H1 (cell line): Measurements from ENCODE around the gene SUGP1. TPM values are rescaled to one million over a fixed set of nuclear protein-coding genes. Genes with fewer than 3 reads are reported as not detected.

Source experiments
- CBX5 ChIP-seq: fragments of 300-800, 300-1000 bp; sonication (generic); IDR thresholded peaks from 2 replicates; pipeline ENCODE4 v1.7.1; 2016; ENCODE audit warnings: antibody characterized with exemption, low read length, low read depth
- polyA plus RNA-seq, 7 experiments: library from polyadenylated mRNA; depleted of rRNA in 3 of 7; stranded (reverse) in 5 of 7; unstranded in 2 of 7; fragments of >200 nt in 5 of 7; fragments of 200-250 nt in 2 of 7; gene quantifications; 1 replicate in 5 of 7; 2 replicates in 1 of 7; 4 replicates in 1 of 7; pipeline versions ENCODE4 v1.2.1 to v1.2.3, GENCODE V29; 2011 to 2013; ENCODE audit warnings: missing spikeins in 2 of 7, mixed read lengths in 2 of 7
- total RNA-seq: library from RNA; stranded (reverse); fragmentation: NEBNext Ultra II Directional; extraction: Animal tissue kit (Norgen Biotek cat#: 25700); gene quantifications from 2 replicates; pipeline ENCODE4 v1.2.1, GENCODE V29; 2021

The SUGP1 gene
- total and polyA plus RNA-seq, 2 of the 8 experiments (the other 6 are each of a cell fraction or from before 2014, with no cell fraction given): 38.5 to 65.2 TPM

- no peak for TF ChIP-seq CBX5
Observed at GRCh38 chr19:19354007-19354406, 33.7 kb upstream of the SUGP1 start (continued).
